ENCODE data around the gene B4GALT4. TPM values are rescaled to one million over a fixed set of nuclear protein-coding genes. Genes with fewer than 3 reads are reported as not detected.

Gene B4GALT4
- total RNA-seq, 1 experiment from 2014 or later = 21.8 TPM

DNA sequence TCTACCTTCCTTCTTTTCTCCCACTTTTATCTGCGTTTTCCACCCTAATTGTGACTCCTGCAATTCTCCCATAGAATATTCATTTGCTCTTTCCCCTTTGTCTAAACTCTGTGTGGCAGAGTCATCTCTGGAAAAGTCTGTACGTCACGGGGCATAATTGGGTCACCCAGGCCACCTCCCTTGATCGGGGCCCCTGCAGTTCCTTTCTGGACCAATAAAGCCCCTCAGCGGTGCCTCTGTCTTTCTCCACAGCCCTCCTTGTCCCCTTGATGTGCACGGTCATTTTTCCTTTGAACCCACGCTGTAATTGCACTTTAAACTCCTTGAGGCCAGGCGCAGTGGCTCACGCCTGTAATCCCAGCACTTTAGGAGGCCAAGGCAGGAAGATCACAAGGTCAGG lies 56.6 kb downstream of the B4GALT4 start:
- peak overlapping the region; percentile 89 for H3K27ac ChIP-seq
- peaks cover 57% of the 10 kb centered on the region for H3K4me1 ChIP-seq (replicated peaks; ENCODE audit: insufficient read depth)
- CTCF ChIA-PET = interaction anchor here (0.6 kb wide), 2 partner anchors 24 to 1377 kb away, joined by 3 read pairs; no protein-coding TSS in a partner anchor
- intact Hi-C loops (cut with micrococcal nuclease; ENCODE audit: unreplicated experiment) = no loop called here
- no peak overlapping the region for H3K4me3 ChIP-seq
- no peaks in the 10 kb centered on the region for H3K36me3 ChIP-seq (ENCODE audit: low read depth)
- no peaks in the 10 kb centered on the region for H3K79me2 ChIP-seq (ENCODE audit: low read depth)
- peak overlapping the region; percentile 53 for H3K4me2 ChIP-seq
- H3K9me2 ChIP-seq (ENCODE audit: insufficient read depth) = no peaks in the 10 kb centered on the region; the same call in 1 of the 2 replicates
- POLR2A ChIA-PET (ENCODE audit: unreplicated experiment) = interaction anchor here (0.6 to 0.9 kb wide), 2 partner anchors 75 to 223 kb away, joined by 3 to 4 read pairs; no protein-coding TSS in a partner anchor
- TF ChIP-seq, protein P1, sequence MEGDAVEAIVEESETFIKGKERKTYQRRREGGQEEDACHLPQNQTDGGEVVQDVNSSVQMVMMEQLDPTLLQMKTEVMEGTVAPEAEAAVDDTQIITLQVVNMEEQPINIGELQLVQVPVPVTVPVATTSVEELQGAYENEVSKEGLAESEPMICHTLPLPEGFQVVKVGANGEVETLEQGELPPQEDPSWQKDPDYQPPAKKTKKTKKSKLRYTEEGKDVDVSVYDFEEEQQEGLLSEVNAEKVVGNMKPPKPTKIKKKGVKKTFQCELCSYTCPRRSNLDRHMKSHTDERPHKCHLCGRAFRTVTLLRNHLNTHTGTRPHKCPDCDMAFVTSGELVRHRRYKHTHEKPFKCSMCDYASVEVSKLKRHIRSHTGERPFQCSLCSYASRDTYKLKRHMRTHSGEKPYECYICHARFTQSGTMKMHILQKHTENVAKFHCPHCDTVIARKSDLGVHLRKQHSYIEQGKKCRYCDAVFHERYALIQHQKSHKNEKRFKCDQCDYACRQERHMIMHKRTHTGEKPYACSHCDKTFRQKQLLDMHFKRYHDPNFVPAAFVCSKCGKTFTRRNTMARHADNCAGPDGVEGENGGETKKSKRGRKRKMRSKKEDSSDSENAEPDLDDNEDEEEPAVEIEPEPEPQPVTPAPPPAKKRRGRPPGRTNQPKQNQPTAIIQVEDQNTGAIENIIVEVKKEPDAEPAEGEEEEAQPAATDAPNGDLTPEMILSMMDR (conservative IDR thresholded peaks at IDR 0.05) = no peak
- TF ChIP-seq EZH2 (IDR thresholded peaks at IDR 0.05; ENCODE audit: low read depth) = no peak
- H2AFZ ChIP-seq = no peak overlapping the region
- no peaks in the 10 kb centered on the region for H3K9me3 ChIP-seq (ENCODE audit: insufficient read depth, low read depth)
- H3K27me3 ChIP-seq (ENCODE audit: insufficient read depth, low read depth) = no peaks in the 10 kb centered on the region
- H3F3A ChIP-seq (ENCODE audit: insufficient read depth, low read depth) = peaks cover 35% of the 10 kb centered on the region
- TSS peak; percentile 85 for BruUV-seq (replicated peaks)
- H4K20me1 ChIP-seq (ENCODE audit: insufficient read depth) = no peaks in the 10 kb centered on the region
- no peak for DNase-seq

DNA sequence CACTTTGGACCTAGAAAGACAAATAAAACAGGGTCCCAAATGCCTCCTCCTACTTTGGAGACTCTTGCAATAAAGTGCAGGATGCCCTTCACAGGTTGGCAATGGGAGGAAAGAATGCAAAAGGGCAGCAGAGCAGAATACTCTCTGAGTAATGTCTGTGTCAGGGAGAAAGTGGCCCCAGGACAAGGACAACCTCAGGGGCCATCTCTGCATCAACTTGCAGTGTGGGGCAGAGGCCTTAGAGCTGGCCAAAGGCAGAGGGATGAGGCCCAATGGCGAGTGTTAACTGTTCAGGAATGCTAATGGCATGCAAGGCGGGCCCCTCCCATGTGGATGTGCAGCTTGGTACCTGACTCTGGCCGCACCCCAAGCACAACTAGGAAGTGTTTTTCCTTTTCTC lies 58.9 kb downstream of the B4GALT4 start:
- intact Hi-C loops (cut with micrococcal nuclease; ENCODE audit: unreplicated experiment) = no loop called here
- Histone ChIP-seq H3F3A (ENCODE audit: insufficient read depth, low read depth) (peaks cover 45% of the 10 kb centered on the region), H3K27me3 (ENCODE audit: insufficient read depth, low read depth) (no peaks in the 10 kb centered on the region), H3K4me2 (peak overlapping the region; percentile 47; the same call in 1 of the 2 replicates), H3K9me3 (ENCODE audit: insufficient read depth, low read depth) (no peaks in the 10 kb centered on the region), H3K4me3 (no peak overlapping the region), H3K4me1 (replicated peaks; ENCODE audit: insufficient read depth) (peaks cover 67% of the 10 kb centered on the region), H2AFZ (peak overlapping the region; percentile 65; the same call in 1 of the 2 replicates), H3K36me3 (ENCODE audit: low read depth) (no peaks in the 10 kb centered on the region), H3K9me2 (ENCODE audit: insufficient read depth) (no peaks in the 10 kb centered on the region; the same call in 1 of the 2 replicates), H3K79me2 (ENCODE audit: low read depth) (no peaks in the 10 kb centered on the region), H4K20me1 (ENCODE audit: insufficient read depth) (no peaks in the 10 kb centered on the region), H3K27ac (peak overlapping the region; percentile 81)
- POLR2A ChIA-PET (ENCODE audit: unreplicated experiment) = interaction anchor here (0.6 to 1.1 kb wide), 3 partner anchors 76 to 914 kb away, joined by 4 to 5 read pairs (median 4); no protein-coding TSS in a partner anchor
- BruUV-seq (replicated peaks) = no TSS peak
- DNase-seq = peak; percentile 83 to 92
- CTCF ChIA-PET = interaction anchor here (1.6 kb wide), 1 partner anchor 60 kb away, joined by 5 read pairs; no protein-coding TSS in a partner anchor
- TF ChIP-seq, protein P1 (conservative IDR thresholded peaks at IDR 0.05) = no peak
- TF ChIP-seq EZH2 (IDR thresholded peaks at IDR 0.05; ENCODE audit: low read depth) = no peak

DNA sequence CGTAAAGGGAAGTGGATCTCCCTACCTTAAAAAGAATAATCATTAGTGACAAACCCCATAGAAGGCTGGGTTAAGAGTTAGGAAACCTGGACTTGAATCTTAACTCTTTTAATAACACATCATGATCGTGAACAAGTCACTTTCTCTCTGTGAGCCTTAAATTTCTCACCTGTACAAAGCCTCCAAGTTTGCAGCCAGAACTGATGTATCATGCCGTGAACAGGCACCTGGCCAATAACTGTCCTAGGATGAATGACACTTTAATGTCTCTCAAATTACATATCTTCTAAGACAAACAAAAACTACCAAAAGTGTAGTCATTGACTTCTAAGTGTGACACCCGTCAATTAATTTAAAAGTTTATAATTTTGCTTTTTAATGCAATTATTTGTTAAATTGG lies 63.4 kb downstream of the B4GALT4 start:
- CTCF ChIA-PET = no interaction called here

More for the DNA sequence above, 63.4 kb downstream of the B4GALT4 start:
- DNase-seq = no peak
- Histone ChIP-seq H3K9me3 (ENCODE audit: insufficient read depth, low read depth) (no peaks in the 10 kb centered on the region), H3K4me2 (peak overlapping the region; percentile 68), H3F3A (ENCODE audit: insufficient read depth, low read depth) (peaks cover 38% of the 10 kb centered on the region), H4K20me1 (ENCODE audit: insufficient read depth) (no peaks in the 10 kb centered on the region), H3K4me3 (no peak overlapping the region), H3K27ac (peak overlapping the region; percentile 95), H3K4me1 (replicated peaks; ENCODE audit: insufficient read depth) (peaks cover 40% of the 10 kb centered on the region), H3K9me2 (ENCODE audit: insufficient read depth) (no peaks in the 10 kb centered on the region), H2AFZ (peak overlapping the region; percentile 79; the same call in 1 of the 2 replicates), H3K79me2 (ENCODE audit: low read depth) (no peaks in the 10 kb centered on the region), H3K27me3 (ENCODE audit: insufficient read depth, low read depth) (no peaks in the 10 kb centered on the region), H3K36me3 (ENCODE audit: low read depth) (no peaks in the 10 kb centered on the region)
- no TSS peak for BruUV-seq (replicated peaks)
- TF ChIP-seq, protein P1 (conservative IDR thresholded peaks at IDR 0.05) = no peak
- TF ChIP-seq EZH2 (IDR thresholded peaks at IDR 0.05; ENCODE audit: low read depth) = no peak
- intact Hi-C loops (cut with micrococcal nuclease; ENCODE audit: unreplicated experiment) = loop anchor here (2.0 kb wide), 1 partner anchor 63 kb away; the partner anchor contains the start of gene B4GALT4
- POLR2A ChIA-PET (ENCODE audit: unreplicated experiment) = no interaction called here
